Spleen (tissue), 11 donors: ENCODE data around the gene BNIPL. TPM values are rescaled to one million over a fixed set of nuclear protein-coding genes. Genes with fewer than 3 reads are reported as not detected.

ENCODE experiments used
- DNase-seq: peaks from one replicate; pipeline ENCODE4 v3.0.0-alpha.2; 2020
- H3K27ac ChIP-seq, 8 donors: fragments of 200-600 bp; sonication (generic) in 7 of 8; 1 replicate in 4 of 8; 2 replicates in 4 of 8; pipeline versions ENCODE4 v1.5.0 to v1.8.0; 2016 to 2021; ENCODE audit warnings: inconsistent platforms in 4 of 8, mild to moderate bottlenecking in 4 of 8, moderate library complexity in 1 of 8
- H3K27me3 ChIP-seq, 7 donors: fragments of 200-600 bp; sonication (generic) in 6 of 7; replicated peaks in 1 of 7; 1 replicate in 4 of 7; 2 replicates in 3 of 7; pipeline versions ENCODE4 v1.5.0 to v1.8.0; 2016 to 2021; ENCODE audit warnings: inconsistent platforms in 3 of 7, mild to moderate bottlenecking in 1 of 7
- H3K36me3 ChIP-seq, 6 donors: fragments of 200-600 bp; sonication (generic) in 5 of 6; 1 replicate in 4 of 6; 2 replicates in 2 of 6; pipeline versions ENCODE4 v1.5.0 to v1.8.0; 2016 to 2021; ENCODE audit warnings: inconsistent platforms in 2 of 6
- H3K4me1 ChIP-seq, 6 donors: fragments of 200-600 bp; sonication (generic) in 5 of 6; 1 replicate in 3 of 6; 2 replicates in 3 of 6; pipeline versions ENCODE4 v1.5.0 to v1.8.0; 2016 to 2021; ENCODE audit warnings: inconsistent platforms in 3 of 6
- H3K4me3 ChIP-seq, 8 donors: fragments of 200-600 bp; sonication (generic) in 7 of 8; 1 replicate in 4 of 8; 2 replicates in 4 of 8; pipeline versions ENCODE4 v1.5.0 to v1.8.0; 2016 to 2021; ENCODE audit warnings: inconsistent platforms in 4 of 8, mild to moderate bottlenecking in 4 of 8, moderate library complexity in 2 of 8
- H3K9me3 ChIP-seq, 8 donors: fragments of 200-600 bp; sonication (generic) in 7 of 8; 1 replicate in 4 of 8; 2 replicates in 4 of 8; pipeline versions ENCODE4 v1.5.0 to v1.8.0; 2016 to 2021; ENCODE audit warnings: inconsistent platforms in 4 of 8
- POLR2A ChIP-seq, 3 donors: fragments of 450-650 bp; IDR thresholded peaks; one replicate each; pipeline ENCODE4 v1.5.1; 2017; ENCODE audit warnings: antibody characterized with exemption in 3 of 3, mild to moderate bottlenecking in 1 of 3
- POLR2AphosphoS5 ChIP-seq, 3 donors: sonication (generic); formaldehyde crosslinking; IDR thresholded peaks; one replicate each; pipeline ENCODE4 v1.5.1; 2017; ENCODE audit warnings: antibody characterized with exemption in 3 of 3
- WGBS, 5 donors: extraction: QIAGEN DNeasy Blood & Tissue Kit in 3 of 5; methylation state at CpG; one replicate each; pipeline versions ENCODE4 v1.1.5 to v1.1.7; 2013 to 2018; 5-methylcytosine and 5-hydroxymethylcytosine counted together
- intact Hi-C: fragments of 100-400 bp; cut with DNase I; formaldehyde crosslinking; loops from one replicate; pipeline ENCODE4 v1.15.0; 2023; ENCODE audit warnings: low total_unique reads
- polyA plus RNA-seq, 3 donors: library from polyadenylated mRNA; stranded (reverse); fragments of 200-250 nt; gene quantifications; one replicate each; pipeline ENCODE4 v1.2.1, GENCODE V29; 2013
- total RNA-seq, 7 donors: library from RNA; depleted of rRNA in 3 of 7; stranded (reverse); fragments of >200 nt in 3 of 7; fragmentation: NEBNext Ultra II Directional in 4 of 7; extraction: Animal tissue kit (Norgen Biotek cat#: 25700) in 4 of 7; gene quantifications; one replicate each; pipeline versions ENCODE4 v1.1.0 to v1.2.1, GENCODE V29; 2016 to 2021
- TF ChIP-seq, protein P1 (sequence below), 11 experiments: fragments of 200-600 bp in 7 of 11; fragments of 450-650 bp in 4 of 11; sonication (generic) in 4 of 11; IDR thresholded peaks in 8 of 11; conservative IDR thresholded peaks in 3 of 11; 1 replicate in 7 of 11; 2 replicates in 4 of 11; pipeline versions ENCODE4 v1.4.0 to v1.8.0; 2016 to 2021; ENCODE audit warnings: antibody characterized with exemption in 11 of 11, inconsistent platforms in 4 of 11, mild to moderate bottlenecking in 1 of 11
- donor health status: healthy with polysubstance abuse.
- donor health status: DM: no; HTN: no; CAD: no; lungs with moderate emphysema.
- donor health status: DM: no; HTN: no; CAD: no.
- donor health status: Bipolar disorder and iron deficiency.
- donor health status: healthy.
- donor health status: DM: no; HTN: no; CAD: no.
- donor health status: DM: yes; HTN: yes; CAD: no.

Gene BNIPL
- total and polyA plus RNA-seq, 10 donors: 0.33 to 1.4 (median 0.72) TPM

GRCh38 chr1:151035167-151035566, 1.2 kb upstream of the BNIPL start:
- TF ChIP-seq POLR2A (IDR thresholded peaks at IDR 0.05) (no peak), POLR2AphosphoS5 (IDR thresholded peaks at IDR 0.05) (no peak)
- TF ChIP-seq, protein P1, sequence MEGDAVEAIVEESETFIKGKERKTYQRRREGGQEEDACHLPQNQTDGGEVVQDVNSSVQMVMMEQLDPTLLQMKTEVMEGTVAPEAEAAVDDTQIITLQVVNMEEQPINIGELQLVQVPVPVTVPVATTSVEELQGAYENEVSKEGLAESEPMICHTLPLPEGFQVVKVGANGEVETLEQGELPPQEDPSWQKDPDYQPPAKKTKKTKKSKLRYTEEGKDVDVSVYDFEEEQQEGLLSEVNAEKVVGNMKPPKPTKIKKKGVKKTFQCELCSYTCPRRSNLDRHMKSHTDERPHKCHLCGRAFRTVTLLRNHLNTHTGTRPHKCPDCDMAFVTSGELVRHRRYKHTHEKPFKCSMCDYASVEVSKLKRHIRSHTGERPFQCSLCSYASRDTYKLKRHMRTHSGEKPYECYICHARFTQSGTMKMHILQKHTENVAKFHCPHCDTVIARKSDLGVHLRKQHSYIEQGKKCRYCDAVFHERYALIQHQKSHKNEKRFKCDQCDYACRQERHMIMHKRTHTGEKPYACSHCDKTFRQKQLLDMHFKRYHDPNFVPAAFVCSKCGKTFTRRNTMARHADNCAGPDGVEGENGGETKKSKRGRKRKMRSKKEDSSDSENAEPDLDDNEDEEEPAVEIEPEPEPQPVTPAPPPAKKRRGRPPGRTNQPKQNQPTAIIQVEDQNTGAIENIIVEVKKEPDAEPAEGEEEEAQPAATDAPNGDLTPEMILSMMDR (IDR thresholded peaks at IDR 0.05 in 8 of 11, conservative IDR thresholded peaks at IDR 0.05 in 3 of 11): no peak
- H3K9me3 ChIP-seq: no peaks in the 10 kb centered on the region
- H3K4me1 ChIP-seq: no peaks in the 10 kb centered on the region
- H3K4me3 ChIP-seq: no peak overlapping the region
- intact Hi-C loops: no loop called here
- H3K36me3 ChIP-seq: peaks cover 0 to 55% (median 38%) of the 10 kb centered on the region in 6 donors
- no peak for DNase-seq
- WGBS, 5 donors: 93 to 98% (median 97%) methylated on average over 3 of the region's 3 CpGs
- no peak overlapping the region for H3K27ac ChIP-seq
- no peaks in the 10 kb centered on the region for H3K27me3 ChIP-seq

- no peak for TF ChIP-seq POLR2AphosphoS5 (IDR thresholded peaks at IDR 0.05)
- no peak for TF ChIP-seq POLR2A (IDR thresholded peaks at IDR 0.05)
- TF ChIP-seq, protein P1 (IDR thresholded peaks at IDR 0.05 in 8 of 11, conservative IDR thresholded peaks at IDR 0.05 in 3 of 11): no peak
- Histone ChIP-seq H3K36me3 (peaks cover 0 to 36% (median 22%) of the 10 kb centered on the region in 6 donors), H3K4me3 (no peak overlapping the region), H3K27me3 (no peaks in the 10 kb centered on the region), H3K4me1 (no peaks in the 10 kb centered on the region), H3K27ac (no peak overlapping the region), H3K9me3 (no peaks in the 10 kb centered on the region)
- DNase-seq: no peak
- intact Hi-C loops: no loop called here
- 85 to 93% (median 90%) methylated on average over 6 of the region's 6 CpGs for WGBS, 5 donors
Measured at GRCh38 chr1:151037032-151037431, 646 bp downstream of the BNIPL start.

GRCh38 chr1:151039521-151039920, 3.1 kb downstream of the BNIPL start:
- WGBS, 5 donors: 87 to 96% (median 88%) methylated on average over 3 of the region's 3 CpGs
- intact Hi-C loops: no loop called here
- Histone ChIP-seq H3K4me3 (no peak overlapping the region), H3K9me3 (no peaks in the 10 kb centered on the region), H3K4me1 (no peaks in the 10 kb centered on the region), H3K27me3 (no peaks in the 10 kb centered on the region), H3K36me3 (peaks cover 0 to 21% (median 5%) of the 10 kb centered on the region in 6 donors), H3K27ac (no peak overlapping the region)
- DNase-seq: no peak
- TF ChIP-seq, protein P1 (IDR thresholded peaks at IDR 0.05 in 8 of 11, conservative IDR thresholded peaks at IDR 0.05 in 3 of 11): no peak
- TF ChIP-seq POLR2A (IDR thresholded peaks at IDR 0.05): no peak
- TF ChIP-seq POLR2AphosphoS5 (IDR thresholded peaks at IDR 0.05): no peak

GRCh38 chr1:151043163-151043562, 6.8 kb downstream of the BNIPL start:
- Histone ChIP-seq H3K4me3 (no peak overlapping the region), H3K9me3 (no peaks in the 10 kb centered on the region), H3K4me1 (peaks cover 6 to 15% (median 9%) of the 10 kb centered on the region in 6 donors), H3K27ac (no peak overlapping the region), H3K36me3 (peaks cover 0 to 8% (median 0%) of the 10 kb centered on the region in 6 donors), H3K27me3 (no peaks in the 10 kb centered on the region)
- 77 to 95% (median 83%) methylated on average over 1 of the region's 1 CpG for WGBS, 5 donors
- no peak for TF ChIP-seq POLR2AphosphoS5 (IDR thresholded peaks at IDR 0.05)
- TF ChIP-seq, protein P1 (IDR thresholded peaks at IDR 0.05 in 8 of 11, conservative IDR thresholded peaks at IDR 0.05 in 3 of 11): no peak
- no peak for TF ChIP-seq POLR2A (IDR thresholded peaks at IDR 0.05)
- no peak for DNase-seq
- intact Hi-C loops: no loop called here
